T47D (cell line): ENCODE results near the gene FAM168A.
"Not testable (repeated sequence)": the region's sequence is repeated elsewhere in the genome, so short reads cannot be mapped to it uniquely, and the experiment has no call there.

Experiments
- DNase-seq, 2 experiments: peaks; one replicate each; pipeline versions ENCODE4 v3.0.0 to v3.0.0-alpha.2; 2011 to 2012; ENCODE audit warnings: low read depth in 1 of 2, low spot score in 1 of 2
- JUND ChIP-seq: IDR thresholded peaks from 2 replicates; pipeline ENCODE4 v1.6.1; 2012; ENCODE audit warnings: low read depth
- in situ Hi-C: cut with HindIII; loops from 2 replicates; pipeline ENCODE4 v1.10.0; 2016; ENCODE audit warnings: low sequenced_read_pairs, low pct_unique_long_range_greater_than_20kb

FAM168A gene

DNA sequence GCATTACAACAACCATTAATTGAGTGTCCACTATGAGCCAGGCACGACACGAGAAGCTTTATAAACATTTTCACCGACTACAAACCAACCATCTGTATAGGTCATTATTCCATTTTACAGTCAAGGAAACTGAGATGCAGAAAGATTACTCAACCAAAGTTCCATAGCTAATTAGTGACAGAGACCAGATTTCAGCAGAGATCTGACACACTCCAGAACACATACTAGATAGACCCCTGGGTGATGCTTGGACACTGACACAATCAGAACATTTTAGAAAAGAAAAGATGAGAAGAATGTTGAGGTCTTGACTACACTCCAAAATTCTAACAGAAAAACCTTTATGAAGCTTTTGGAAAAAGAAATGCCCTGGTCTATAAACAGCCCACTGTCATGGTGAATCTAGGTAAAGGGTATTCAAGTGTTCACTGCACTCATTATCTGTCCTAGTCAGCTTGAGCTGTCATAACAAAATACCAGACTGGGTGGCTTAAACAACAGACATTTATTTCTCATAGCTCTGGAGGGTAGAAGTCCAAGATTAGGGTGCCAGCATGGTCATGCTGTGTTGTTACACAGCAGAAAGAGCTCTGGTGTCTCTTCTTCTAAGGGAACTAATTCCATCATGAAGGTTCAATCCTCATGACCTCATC, 132.8 kb downstream of the FAM168A start:
- no peak for DNase-seq
- no peak for TF ChIP-seq JUND
- in situ Hi-C loops = no loop called here

DNA sequence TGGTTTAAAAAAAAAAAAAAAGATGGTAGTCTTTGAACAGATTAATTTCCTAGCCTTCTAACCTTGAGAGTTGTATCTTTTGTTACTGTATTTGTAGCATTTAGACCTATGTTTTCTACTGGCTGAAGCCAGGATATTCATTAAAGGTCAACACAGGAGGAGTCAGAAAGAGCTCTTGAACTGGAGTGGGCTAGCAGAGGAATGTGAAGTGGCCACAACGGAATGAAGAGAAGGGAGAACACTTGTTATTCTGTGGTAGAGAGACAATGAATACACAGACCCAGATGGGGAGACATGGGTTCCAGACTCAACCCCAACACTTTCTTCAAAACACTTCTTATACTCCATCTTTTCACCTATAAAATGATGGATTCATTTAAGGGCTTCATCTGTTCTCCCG, 133.6 kb downstream of the FAM168A start:
- no peak for DNase-seq
- TF ChIP-seq JUND = no peak
- in situ Hi-C loops = no loop called here

DNA sequence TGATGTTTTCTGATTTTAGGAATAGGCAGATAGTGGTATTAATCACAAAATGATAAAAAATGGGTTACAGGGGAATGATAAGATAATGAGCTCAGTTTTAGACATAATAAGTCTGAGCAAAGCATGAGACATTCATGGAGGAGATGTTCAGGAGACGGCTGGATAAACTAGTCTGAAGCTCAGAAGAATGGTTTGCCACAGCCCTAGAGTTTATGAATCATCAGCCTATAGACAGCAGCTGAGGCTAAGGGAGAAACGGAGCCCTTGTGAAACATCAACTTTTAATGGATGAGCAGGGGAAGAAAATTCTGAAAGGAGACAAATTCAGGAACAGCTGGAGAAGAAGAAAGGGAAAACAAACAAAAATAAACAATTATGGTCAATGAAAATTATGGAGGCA, 134.6 kb downstream of the FAM168A start:
- no peak for TF ChIP-seq JUND
- no peak for DNase-seq
- in situ Hi-C loops = no loop called here

DNA sequence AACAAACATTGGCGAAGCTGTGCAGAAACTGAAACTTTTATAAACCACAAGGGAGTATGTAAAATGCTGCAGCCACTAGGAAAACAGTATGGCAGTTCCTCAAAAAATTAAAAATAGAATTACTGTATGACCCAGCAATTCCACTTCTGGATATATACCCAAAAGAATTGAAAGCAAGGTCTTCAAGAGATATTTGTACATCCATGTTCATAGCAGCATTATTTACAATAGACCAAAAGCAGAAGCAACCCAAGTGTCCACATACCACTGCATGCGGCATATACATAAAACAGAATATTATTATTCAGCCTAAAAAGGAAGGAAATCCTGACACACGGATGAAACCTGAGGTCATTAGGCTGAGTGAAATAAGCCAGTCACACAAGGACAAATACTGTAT, 135.9 kb downstream of the FAM168A start:
- no peak for DNase-seq
- in situ Hi-C loops = no loop called here
- TF ChIP-seq JUND = no peak

GRCh38 chr11:73461335-73461840, 136.5 kb downstream of the FAM168A start:
- TF ChIP-seq JUND = no peak

DNA sequence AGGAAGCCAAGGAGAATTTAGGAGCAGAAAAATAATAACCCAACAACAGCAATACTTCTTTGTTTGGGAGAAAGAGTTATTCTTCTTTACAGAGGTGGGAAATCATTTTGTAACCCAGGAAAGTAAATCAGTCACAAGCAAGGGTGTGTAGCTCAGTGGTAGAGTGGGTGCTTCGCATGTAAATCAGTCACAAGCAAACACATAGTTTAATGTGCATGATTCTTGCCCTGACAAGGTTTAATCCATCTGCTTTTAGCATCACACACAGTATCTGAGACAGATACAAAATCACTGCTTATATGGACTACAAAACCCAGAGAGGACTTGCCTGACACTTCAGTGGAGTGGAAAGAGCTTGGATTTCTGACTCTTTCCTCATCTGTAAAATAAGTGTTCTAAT, 139.7 kb downstream of the FAM168A start:
- in situ Hi-C loops = no loop called here
- TF ChIP-seq JUND = no peak
- DNase-seq = no peak

More at GRCh38 chr11:73461335-73461840, 136.5 kb downstream of the FAM168A start:
- in situ Hi-C loops = no loop called here
- DNase-seq = no peak

DNA sequence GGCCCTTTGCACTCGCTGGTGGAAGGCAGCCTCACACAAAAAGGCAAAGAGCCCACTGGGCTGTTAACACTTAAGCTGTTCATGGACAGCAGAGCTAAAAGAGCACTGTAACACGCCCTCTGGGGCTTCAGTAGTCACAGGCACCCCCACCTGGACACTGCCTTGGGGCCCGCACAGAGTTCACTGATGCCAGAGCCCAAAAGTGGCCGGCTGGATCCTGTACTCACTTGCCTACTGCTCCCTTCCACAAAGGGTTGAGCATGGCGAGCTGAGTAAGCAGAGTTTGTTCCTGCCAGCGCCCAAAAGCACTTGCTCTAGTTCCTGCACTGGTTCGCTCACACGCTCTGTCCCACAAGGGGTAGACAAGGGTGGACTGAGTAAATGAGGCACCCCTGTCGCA, 142.9 kb downstream of the FAM168A start:
- no peak for DNase-seq
- TF ChIP-seq JUND = no peak
- in situ Hi-C loops = no loop called here

GRCh38 chr11:73453562-73453961, 144.3 kb downstream of the FAM168A start:
- no peak for TF ChIP-seq JUND
- in situ Hi-C loops = no loop called here

DNA sequence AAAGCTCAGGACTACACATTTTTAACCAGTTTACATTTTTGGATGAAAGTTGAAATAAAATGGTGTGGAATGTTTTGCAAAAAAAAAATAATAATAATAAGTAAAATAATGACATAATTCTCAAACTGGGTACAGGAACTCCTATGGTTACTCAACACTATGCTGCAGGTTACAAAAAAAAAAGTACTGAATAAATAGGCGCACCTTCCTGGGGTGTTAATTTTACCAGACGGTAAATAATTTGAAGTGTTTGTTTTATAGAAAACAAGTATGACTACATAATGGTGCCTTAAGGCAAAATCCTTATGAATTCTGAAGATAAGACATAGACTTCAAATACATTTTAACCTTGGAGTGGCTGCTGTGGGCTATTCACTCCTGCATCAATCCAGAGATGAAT, 145.2 kb downstream of the FAM168A start:
- in situ Hi-C loops = no loop called here
- DNase-seq = peak in 1 of 2 experiments; percentile 40
- no peak for TF ChIP-seq JUND

More at GRCh38 chr11:73453562-73453961, 144.3 kb downstream of the FAM168A start:
- DNase-seq = no peak

- no peak for TF ChIP-seq JUND
- no peak for DNase-seq
- in situ Hi-C loops = no loop called here
Observed at GRCh38 chr11:73451896-73452295, 146.0 kb downstream of the FAM168A start.

DNA sequence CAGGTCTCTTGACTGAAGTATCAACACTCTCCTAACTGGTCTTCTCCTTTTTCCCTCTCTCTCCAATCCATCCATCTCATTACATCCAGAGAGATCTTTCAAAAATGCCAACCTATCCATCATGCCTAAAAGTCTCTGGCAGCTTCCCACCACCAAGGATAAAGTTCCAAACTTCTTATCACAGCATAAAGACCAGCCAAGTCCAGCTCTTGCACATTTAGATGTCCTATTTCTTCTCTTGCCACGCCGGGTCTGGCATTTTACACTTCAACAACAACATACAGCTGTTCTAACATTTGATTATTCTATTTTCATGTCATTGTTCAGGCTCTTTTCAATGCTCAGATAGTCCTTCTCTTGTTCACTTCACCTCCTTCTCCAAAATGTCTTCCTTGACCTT, 151.1 kb downstream of the FAM168A start:
- no peak for TF ChIP-seq JUND
- no peak for DNase-seq
- in situ Hi-C loops = no loop called here

GRCh38 chr11:73445980-73446379, 151.9 kb downstream of the FAM168A start:
- TF ChIP-seq JUND = no peak
- in situ Hi-C loops = no loop called here

DNA sequence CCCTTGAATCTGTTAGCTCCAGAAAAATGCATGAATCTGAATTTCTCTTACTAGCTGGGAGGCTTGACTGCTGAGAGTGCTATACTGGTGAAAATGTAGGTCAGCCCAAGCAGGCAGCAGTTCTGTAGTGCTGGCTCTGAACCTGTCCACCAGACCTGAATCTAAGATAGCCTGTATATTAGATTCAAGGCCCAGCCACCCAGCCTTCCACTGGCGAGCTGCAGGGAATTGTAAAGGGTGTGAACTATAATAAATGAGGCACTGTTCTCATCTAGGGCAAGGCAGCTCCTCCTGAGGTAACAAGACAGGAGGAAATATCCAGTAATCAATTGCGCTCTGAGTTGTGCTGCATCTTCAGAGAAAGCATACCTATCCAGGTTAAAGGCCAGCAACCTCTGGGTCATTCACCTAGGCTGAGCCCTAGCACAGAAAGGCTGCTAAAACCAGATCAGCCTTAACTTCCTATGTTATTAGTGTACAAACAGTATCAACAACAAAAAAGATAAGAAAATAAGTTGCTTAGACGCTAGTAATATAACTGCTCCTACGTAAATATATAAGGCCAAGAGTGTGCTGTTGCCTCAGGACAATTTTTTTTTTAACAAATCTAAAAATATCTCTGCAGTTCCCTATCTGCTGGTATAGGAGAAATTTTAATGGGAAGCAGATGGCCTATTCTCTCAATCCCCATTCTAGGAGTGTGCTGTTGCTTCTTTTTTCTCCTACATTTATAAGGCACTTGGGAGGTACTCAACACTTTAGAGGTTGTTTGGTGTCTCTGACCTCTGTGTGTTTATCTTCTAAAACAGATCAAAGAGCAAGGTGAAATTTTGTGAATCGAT, 158.7 kb downstream of the FAM168A start:
- in situ Hi-C loops = no loop called here
- TF ChIP-seq JUND = no peak
- DNase-seq = no peak

More at GRCh38 chr11:73445980-73446379, 151.9 kb downstream of the FAM168A start:
- no peak for DNase-seq

- in situ Hi-C loops = not testable (repeated sequence)
Observed at GRCh38 chr11:73436859-73437258, 161.1 kb downstream of the FAM168A start.

More at GRCh38 chr11:73436859-73437258, 161.1 kb downstream of the FAM168A start:
- DNase-seq = not testable (repeated sequence)
